Activated CD8-positive, alpha-beta memory T cell treated with anti-CD3 and anti-CD28 coated beads, Interleukin-2, amount 50 U/mL, for 4 hours (primary cell): Measurements from ENCODE around the gene EEFSEC.
A peak's percentile ranks its signal among the peaks of the same experiment; 100 is the strongest.

Experiments used
- DNase-seq: peaks from one replicate; pipeline ENCODE4 v3.0.0-alpha.2; 2020

The EEFSEC gene

DNA sequence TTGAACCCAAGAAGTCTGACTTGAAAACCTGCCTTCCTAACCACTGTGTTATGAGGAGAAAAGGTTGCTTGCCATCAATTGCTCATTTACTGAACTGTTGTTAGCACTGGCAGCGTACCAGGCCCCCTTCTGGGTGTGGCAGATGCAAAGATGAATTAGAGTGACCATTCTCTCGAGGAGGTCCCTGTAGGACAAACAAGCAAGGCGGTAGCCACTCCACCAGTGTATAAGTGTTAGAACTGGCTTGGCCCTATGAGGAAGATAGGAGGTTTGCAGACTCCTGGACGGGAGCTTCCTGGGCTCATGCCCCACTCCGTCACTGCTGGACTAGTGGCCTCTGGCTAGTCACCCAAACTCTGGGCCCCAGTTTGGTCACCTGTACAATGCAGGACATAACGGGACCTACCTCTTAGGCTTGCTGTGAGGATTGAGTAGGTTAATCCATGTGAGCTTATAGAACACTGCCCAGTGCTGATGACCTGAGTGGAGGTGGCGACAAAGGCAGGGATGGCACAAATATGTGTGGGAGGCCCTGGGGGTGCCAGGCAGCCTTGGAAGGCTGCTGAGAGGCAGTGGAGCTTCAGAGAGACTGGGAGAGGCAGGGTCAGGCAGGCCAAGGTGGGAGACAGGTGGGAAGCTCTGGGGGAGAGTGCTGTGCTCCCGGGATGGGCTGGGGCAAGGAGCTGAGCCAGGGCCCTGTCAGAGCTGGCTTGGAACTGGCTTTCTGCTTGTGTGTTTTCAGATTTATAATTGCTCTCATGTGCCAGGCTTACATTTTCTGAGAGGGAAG, 167.5 kb downstream of the EEFSEC start:
- DNase-seq: no peak

DNA sequence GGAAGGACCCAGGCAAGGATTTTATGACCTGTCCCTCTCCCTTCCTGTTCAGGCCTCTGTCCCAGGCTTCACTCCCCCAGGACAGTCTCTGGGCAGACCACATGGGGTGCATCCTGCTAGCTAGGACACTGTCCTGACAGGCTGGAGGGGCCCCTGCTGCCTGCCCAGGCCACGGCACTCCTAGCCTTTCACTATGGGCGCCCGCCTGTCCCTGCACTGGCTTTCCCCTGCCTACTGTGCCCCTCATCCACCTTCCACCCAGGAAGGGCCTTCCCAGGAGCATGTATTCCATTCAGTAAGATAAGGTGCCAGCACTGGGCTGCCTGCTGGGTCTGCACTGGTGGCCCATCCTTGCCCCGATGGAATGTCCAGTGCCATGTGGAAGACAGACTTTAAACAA, 168.1 kb downstream of the EEFSEC start:
- no peak for DNase-seq

DNA sequence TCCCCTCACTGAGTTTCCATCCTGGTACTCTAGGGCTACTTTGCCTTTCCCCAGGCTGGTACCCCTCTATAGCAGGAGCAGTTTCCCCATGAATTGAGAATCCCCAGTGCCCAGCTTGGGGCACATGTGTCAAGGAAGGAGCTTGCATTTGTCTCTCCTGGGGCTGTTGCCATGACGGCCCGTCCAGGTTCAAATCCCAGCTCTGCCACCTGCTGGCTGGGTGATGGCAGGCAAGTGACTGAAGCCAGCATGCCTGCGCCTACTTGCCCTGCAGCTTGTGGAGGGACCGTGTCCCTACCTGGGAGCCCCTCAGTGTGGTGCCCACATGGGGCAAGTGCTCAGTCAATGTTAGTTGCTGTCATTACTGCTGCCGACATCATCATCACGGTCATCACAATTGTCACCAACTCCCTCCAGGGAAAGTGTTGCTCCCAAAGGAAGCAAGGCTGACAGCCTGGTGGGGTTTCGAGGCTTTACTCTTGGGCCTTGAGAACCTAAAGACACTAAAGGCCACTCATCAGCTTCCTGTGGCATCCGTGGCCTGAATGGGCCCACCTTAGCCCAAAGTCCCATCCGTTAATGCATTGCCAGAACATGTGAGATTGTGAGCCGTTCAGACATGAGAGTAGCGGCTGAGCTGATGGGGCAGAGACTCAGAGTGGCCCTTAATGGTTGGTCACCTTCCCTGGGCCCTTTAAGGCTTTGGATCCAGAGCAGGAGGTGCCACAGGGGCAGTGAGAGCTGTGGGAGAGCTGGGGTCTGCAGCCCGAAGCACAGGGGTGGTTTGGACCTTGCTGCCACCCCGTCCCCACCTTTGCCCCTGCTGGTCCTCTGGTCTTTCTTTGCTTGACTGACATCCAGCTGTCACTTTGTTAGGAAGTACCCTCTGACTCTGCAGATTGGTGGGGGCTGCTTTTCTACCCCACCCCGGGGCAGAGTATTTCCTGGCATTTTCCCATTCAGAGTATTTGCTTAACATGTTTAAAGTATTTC, 169.0 kb downstream of the EEFSEC start:
- peak; percentile 60 for DNase-seq

DNA sequence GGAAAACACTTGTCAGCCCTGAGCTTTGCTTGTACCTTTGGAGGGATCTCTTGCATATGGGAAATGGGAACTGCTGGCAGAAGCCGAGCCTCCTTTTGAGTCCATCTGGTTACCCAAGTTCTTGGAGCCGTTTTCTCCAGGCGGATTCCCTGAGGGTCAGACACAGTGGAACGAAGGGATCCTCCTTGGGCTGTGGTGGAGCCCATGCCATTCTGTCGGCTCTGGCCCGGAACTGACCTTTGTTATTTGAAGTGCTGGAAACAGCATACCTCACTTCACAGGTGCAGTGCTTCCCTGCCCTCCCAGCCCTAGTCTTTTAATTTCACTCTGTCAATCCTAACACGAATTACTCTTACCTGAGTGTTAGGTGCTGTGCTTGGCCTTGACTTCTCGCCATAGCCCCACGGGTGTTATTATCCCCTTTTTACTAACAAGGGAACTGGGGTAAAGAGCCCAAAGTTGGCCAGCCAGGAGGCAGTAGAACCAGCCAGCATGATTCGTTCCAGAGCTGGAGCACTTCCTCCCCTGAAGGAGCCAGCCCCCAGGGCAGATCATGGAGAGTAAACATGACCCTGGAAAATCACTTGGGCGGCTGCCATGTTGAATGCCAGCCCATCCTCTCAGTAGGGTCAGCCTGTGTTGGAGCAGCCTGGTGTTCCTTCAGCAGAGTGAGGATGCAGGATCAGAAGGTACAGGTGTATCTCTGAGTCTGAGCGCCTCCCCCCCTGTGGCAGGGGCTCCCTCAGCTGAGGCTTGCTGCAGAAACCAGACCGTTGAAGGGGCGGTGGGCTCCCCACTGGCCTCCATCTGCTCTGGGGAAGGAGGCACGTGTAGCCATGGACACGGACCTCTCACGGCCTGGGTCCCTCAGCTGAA, 170.2 kb downstream of the EEFSEC start:
- no peak for DNase-seq

DNA sequence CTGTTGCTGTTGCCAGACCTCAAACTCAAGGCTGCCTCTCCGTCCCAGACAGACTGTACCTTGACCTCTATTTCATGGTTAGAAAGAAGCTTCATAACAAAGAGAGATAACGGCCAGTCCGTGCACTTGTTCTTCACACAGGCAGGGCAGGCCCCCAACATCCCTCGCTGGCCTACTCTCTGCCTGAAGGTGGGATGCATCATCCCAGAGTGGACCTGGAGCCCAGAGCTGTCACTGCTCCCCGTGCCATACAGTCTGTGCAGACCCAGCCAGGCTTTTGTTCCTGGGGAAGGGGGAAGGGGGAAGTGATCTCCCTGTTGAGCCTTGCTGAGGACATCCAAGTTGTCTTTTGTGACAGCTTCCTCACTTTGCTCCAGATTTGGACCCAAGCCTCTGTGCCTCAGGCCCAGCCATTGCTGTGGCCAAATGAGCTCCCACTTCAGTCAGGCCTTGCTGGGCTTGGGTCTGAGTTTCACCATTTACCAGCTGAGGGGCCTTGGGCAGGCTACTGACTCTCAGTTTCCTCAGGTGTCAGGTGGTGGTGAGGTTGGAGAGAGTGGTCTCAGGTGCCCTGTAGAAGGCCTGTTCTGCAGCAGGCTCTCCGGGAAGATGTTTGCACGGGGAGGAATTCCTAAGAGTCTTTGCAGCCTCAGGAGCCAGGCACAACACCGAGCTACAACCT, 171.8 kb downstream of the EEFSEC start:
- no peak for DNase-seq

DNA sequence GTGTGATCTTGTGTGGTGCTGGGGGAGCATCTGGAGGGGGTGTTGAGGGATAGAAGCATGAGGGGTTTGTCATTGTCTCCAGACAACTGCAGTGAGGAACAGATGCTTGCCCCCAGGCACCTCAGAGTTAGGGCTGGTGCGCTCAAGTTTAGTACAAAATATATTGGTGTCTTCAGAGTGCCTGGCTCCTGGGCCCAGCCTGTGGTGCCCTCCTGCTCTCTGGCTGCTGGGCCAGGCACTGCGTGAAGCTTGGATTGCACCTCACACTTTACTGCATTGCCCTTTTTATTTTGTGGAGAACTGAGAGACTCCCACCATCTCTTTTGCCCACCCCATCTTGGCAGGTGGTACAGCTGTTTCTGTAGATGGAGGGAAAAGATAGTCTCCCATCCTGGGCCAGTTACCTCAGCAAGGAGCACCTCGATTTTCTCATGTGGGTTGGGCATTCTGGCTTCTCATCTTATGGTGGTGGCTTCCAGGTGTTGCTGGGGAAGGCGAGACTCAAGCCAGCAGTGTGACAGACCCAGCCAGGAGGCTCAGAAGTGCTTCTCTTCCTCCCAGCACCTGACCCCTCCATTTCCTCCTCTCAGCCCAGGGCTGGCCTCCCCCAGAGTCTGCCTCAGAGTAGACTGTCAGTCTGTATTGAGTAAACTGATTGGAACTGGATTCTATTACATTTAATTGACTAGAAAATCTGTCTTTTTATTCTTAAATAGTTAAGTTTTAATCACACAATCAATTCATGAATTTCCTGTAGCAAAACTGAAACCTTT, 173.0 kb downstream of the EEFSEC start:
- DNase-seq: no peak

DNA sequence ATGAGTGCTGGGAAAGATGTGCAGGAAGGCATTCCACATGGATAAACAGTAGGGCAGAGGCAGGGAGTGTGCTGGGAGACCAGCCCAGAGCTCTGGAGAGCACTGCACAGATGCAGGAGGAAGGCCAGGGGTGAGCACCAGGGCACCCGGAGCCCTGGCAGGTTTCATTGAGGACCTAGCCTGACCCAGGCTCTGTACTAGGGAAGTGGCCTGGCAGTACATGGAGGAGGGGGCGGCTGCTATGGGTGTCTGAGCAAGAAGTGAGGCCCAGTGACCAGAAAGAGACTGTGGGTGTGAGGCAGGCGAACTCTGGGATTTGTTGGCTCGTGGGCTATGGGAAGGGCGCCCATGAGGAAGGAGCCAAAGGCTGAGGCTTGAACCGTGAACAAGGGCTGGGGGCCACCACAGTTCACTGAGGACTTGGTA, 174.3 kb downstream of the EEFSEC start:
- no peak for DNase-seq

DNA sequence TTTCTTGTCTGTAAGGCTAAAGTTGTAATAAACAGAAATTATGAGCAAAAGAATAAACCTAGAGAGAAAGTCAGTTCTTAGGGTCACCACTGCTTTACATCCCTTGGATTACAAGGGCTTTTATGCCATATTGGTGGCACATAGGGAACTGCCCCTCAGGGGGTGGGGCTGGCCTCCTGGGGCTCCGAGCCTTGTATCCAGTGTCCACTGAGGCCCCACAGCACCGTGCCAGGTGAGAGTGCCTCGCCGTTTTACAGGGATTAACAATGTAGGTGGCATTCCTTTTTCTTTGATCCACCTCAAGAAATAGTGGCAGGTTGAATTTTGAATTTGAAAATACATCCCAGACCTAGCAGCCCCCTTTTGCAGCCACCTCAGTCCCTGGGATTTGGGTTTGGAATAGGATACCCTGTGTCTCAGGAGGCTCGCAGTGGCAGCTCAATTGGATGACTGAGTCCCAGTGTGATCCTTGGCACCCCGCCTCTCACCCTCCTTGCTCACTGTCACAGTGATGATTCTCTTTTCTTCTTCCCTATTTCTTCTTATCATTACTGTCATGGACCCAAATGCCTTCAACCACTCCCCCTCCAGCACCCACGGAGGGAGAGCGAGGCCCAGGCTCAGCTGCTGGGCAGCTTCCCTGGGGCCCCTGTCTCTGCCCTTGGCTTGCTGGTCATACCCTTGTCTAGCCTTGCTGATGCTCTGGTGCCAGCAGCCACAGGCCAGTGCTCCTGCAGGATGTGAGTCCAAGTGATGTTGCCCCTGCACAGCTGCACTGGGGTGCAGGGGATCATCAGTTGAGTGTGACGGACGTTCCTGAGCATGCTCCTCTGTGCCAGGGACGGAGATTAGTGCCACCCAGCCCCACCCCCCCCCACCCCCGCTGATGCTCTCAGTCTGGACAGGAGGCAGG, 175.5 kb downstream of the EEFSEC start:
- DNase-seq: no peak

DNA sequence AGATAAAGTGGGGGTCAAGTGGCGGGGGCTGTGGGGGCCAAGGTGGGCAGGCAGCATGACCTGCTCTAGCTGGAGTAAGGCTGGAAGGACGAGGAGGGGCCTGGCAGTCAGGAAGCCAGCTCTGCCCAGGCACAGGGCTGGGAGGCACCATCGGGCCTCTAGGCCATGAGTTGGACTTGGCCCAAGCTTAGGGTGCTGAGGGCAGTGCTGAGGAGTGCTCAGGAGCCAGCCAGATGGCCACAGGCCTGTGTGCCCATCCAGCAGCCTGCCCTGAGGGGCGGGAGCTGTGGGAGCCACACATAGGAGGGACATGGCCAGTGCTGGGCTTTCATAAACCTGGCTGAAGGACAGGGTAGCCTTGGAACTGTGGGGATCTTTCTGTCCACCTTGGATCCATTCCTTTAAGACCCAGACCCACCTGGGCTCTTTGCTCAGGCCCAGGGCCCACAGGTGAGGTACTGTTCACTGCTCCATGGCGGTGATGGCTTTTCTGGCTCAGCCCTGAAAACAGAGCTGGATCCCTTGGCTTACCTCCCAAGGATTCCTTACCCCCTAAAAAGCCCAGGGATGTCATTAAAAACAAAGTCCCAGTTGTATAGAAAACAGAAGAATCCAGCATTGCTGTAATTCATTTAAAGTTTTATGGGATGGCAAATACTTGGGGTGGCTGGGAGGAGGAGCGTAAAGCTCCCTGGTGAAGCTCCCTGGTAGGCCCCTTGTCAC, 176.4 kb downstream of the EEFSEC start:
- DNase-seq: no peak

DNA sequence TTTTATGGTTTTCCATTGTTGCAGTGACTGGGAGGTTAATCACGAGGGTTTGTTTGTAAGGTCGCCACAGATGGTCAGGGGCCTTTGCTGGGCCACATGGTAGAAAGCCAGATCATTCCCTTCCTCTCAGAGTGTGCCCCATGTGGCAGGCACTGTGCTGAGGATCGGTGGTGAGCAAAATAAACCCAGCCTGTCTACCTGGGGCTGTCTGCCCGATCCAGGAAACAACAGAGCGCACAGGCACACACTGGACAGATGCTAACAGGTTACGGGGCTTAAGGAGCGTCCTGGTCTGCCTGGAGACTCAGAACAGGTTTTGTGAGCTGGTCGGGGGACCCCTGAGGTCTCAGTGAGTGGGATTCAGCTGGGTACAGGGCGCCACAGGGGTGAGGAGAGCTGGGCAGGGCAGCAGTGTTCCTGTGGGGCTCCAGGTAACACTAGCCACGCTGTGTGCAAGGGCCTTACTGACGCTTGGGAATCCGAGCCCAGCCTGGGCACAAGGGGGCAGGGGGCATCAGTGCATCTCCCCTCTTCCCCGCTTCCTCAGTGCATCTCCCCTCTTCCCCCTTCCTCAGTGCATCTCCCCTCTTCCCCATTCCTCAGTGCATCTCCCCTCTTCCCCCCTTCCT, 177.0 kb downstream of the EEFSEC start:
- no peak for DNase-seq

DNA sequence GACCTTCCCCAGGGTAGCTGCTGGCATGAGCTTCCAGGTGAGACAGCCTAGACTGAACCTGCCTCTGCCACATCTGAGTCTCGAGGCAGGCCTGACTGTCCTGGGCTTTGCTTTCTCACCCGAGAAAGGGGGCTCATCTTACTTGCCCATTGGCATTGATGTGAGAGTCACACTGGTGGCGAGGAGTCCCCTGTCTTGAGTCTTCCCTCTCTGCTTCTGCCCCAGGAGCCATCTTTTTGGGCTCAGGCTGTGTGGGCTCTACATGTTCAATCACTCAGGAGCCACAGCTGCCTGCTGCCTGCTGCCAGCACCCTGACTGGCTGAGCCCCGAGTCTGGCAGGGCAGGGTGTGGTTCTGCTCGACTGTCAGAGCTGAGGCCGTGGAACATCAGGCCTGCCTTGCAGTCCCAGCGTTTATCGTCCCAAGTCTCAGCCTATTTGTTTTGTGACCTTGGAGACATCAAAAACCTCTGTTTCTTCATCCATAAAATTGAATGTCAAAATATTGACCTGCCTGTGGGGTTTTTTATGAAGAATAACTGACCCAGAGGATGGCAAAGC, 180.9 kb downstream of the EEFSEC start:
- no peak for DNase-seq

DNA sequence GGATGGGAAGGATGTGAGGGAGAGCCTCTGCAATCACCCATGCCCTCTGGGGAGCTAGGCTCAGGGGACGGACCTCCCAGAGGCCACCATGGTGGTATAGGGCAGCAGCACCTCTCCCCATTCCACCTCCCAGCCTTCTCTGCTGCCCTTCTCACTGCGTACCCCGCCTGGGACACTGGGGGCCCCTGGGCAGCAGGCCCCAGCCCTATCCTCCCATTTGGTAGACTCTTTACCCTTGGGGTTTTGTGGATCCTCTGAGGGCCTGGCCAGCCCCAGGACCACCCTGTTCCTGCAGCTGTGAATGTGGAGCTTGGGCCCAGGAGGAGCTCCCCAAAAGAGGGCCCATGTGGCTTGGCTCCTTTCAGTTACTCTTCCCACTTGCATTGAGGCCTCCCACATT, 181.5 kb downstream of the EEFSEC start:
- no peak for DNase-seq

DNA sequence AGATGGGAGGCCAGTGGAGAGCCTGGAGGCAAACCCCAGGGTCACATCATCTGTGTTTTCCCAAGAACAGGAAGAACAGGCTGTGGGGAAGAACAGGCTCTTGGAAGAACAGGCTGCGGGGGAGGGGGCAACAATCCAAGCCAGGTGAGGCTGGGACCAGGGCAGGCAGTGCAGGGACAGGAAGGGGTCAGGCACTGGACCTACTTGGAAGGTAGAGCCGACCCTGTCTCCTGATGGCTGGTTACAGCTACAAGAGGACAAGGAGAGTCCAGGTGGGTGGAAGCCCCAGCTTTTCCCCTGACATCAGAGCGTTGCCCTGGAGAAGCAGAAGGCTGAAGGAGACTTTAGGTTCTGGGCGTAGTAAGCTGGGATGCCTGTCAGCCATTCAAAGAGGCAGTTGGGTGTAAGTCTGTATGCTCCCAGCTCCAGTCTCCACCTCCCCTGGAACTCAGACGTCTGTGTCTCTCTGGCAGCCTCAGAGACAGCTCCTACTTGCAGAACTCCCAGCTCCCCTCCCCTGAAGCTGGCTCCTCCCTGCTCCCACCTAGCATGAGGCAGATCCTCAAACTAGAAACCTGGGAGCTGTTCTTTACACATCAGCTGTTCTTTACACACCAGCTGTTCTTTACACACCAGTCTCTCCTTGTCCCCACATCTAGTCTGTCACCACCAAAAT, 182.5 kb downstream of the EEFSEC start:
- no peak for DNase-seq

DNA sequence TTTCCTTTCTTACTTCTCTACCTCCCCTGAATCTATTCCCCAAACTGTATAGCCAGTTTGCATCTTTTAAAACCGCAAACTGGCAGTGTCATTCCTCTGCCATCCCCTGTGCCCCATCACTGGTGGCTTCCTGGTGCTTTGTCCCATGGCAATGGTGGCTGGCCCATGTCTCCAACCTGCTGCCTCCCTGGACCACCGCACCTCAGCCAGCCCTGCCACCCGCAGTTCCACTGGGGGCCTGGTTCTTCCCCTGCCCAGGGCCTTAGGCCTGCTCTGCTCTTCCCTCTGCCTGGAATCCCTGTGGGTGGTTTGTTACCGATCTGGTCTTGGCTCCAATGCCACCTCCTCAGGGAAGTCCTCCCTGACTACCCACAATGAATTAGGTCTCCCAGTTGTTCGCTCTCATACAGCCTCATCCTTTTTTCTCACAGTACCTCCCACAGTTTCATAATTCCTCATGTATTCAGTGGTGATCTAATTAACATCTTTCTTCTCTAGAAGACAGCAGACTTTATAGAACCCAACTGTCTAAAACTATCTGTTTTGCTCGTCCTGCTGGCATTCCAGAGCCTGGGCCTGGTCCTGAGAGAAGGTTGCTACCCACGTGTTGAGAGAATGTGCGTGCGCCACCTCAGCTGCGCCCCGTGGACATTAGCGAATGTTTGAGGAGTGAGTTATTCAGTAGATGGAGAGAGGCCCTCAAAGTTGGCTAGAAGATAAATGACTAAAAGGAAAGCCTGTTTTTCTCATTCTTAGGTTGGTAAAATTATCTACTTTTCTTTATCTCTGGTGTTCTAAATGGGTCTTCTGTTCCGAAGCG, 183.3 kb downstream of the EEFSEC start:
- DNase-seq: no peak

DNA sequence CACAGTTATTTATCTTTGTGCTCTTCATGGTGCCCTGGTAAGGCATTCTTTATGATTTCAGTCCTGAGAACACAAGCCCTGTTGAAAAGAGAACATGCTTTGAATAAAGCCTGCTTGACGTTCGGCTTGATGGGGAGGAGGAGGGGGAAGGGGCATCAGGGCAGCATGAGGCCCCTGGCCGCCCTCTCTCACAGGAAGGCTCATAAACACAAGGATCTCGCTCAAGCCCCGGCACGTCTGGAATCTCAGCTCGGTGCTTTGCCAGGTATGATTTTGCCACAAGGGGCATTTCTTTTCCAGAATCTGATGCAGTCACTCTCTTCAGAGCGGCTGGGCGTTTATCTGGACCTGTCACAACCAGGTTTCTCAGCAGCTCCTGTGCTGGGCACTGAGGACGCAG, 184.0 kb downstream of the EEFSEC start:
- DNase-seq: no peak

DNA sequence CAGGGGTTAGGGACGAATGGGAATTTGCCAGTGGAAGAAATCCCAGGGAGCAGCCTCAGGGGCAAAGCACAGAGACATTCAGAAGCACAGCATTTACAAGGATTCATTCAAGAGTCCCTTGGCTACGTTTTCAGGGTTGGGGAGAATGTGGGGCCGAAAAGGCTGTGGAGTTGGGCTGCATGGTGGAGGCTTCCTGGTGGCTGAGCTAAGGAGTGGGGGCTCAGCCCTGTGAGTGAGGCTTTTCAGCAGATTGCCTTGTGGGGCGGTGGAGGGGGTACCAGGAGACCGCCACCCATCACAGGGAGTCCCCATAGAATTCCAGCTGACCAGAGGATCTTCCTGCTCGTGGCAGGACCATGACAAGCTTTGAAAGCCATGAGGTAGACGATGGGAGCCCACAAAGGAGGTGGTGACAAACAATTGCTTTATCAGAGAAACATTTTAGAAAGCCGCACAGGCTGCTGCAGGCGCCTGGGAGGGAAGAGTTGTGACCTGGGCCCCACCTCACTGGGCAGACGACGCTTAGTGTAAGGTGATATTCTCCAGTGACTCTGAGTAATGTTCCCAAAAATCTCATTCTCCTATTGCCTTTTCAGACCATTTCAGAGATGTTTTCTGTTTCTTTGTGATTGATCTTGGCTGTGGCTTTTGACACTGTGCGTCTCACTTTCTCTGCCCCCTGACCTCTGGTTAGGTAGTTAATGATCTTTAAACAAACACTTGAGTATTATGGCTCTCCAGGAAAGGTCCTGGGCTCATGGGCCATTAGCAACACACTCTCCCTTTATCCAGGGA, 185.5 kb downstream of the EEFSEC start:
- no peak for DNase-seq
